ENCODE data around the gene IDH2.

Gene IDH2

GRCh38 chr15:90101130-90101968, 919 bp downstream of the IDH2 start:
- H3K9ac ChIP-seq: peak overlapping the region; percentile 19
- H3K27ac ChIP-seq: peak overlapping the region; percentile 83
- no peak for TF ChIP-seq CTCF (IDR thresholded peaks at IDR 0.05)
- H3K4me2 ChIP-seq (ENCODE audit: low read length): peak overlapping the region; percentile 88
- no peaks in the 10 kb centered on the region for H3K79me2 ChIP-seq
- peaks cover 13% of the 10 kb centered on the region for H3K4me1 ChIP-seq
- H3K4me3 ChIP-seq (ENCODE audit: low read depth, low read length): peak overlapping the region; percentile 71
- H3K9me3 ChIP-seq (ENCODE audit: control insufficient read depth, low read length): no peaks in the 10 kb centered on the region
- H3K36me3 ChIP-seq (ENCODE audit: control insufficient read depth, insufficient read depth, low read length): no peaks in the 10 kb centered on the region
- H3K27me3 ChIP-seq (ENCODE audit: control insufficient read depth, insufficient read depth, low read length): no peaks in the 10 kb centered on the region
- peak overlapping the region; percentile 70 for H2AFZ ChIP-seq

DNA sequence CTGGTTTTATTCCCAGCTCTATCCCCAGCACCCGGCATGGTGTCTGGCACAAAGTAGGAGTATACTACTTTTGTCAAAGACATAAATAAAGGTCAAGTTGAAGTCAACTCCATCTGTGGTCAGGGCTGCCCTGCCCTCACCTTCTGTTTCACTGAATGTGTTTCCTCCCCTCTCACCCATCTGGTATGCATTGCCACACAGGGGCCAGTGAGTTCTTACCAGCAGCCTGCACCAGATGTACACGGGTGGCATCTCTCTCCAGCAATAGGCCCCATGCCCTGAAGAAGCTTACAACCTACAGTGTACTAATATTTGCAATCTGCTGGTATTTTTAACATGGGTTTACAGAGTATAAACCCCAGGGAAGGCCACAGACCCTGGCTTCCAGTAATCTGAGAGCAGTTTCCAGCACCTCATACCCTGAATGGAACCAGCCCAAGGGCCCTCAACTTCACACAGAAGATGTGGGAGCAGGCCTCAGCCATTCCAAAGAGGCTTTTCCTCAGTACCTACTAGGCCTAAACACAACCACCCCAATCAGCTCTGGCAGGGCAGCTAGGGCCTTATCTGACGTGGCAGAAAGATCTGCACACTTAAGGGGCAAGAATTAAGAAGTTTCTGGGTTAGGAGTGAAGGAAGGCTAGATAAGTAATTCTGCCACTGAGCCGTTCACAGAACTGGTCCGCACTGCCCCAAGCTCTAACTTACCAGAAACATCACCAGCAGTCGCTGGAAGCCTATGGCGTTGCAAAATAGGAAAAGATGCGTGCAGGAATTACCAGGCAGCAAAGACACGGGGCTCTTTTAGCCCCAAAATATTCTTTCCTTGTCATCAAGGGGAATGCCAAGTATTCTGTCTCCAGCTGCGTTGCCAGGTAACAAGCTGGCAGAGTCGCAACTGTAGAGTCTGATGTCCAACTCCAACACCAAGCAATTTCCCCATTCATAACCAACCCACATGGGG, 2.1 kb downstream of the IDH2 start:
- H3K27me3 ChIP-seq (ENCODE audit: control insufficient read depth, insufficient read depth, low read length): no peaks in the 10 kb centered on the region
- no peak overlapping the region for H3K9ac ChIP-seq
- TF ChIP-seq CTCF (IDR thresholded peaks at IDR 0.05): no peak
- peak overlapping the region; percentile 71 for H3K4me3 ChIP-seq (ENCODE audit: low read depth, low read length)
- H3K27ac ChIP-seq: peak overlapping the region; percentile 83
- no peaks in the 10 kb centered on the region for H3K9me3 ChIP-seq (ENCODE audit: control insufficient read depth, low read length)
- H2AFZ ChIP-seq: no peak overlapping the region
- no peaks in the 10 kb centered on the region for H3K36me3 ChIP-seq (ENCODE audit: control insufficient read depth, insufficient read depth, low read length)
- peak overlapping the region; percentile 88 for H3K4me2 ChIP-seq (ENCODE audit: low read length)
- peaks cover 19% of the 10 kb centered on the region for H3K4me1 ChIP-seq
- H3K79me2 ChIP-seq: no peaks in the 10 kb centered on the region

DNA sequence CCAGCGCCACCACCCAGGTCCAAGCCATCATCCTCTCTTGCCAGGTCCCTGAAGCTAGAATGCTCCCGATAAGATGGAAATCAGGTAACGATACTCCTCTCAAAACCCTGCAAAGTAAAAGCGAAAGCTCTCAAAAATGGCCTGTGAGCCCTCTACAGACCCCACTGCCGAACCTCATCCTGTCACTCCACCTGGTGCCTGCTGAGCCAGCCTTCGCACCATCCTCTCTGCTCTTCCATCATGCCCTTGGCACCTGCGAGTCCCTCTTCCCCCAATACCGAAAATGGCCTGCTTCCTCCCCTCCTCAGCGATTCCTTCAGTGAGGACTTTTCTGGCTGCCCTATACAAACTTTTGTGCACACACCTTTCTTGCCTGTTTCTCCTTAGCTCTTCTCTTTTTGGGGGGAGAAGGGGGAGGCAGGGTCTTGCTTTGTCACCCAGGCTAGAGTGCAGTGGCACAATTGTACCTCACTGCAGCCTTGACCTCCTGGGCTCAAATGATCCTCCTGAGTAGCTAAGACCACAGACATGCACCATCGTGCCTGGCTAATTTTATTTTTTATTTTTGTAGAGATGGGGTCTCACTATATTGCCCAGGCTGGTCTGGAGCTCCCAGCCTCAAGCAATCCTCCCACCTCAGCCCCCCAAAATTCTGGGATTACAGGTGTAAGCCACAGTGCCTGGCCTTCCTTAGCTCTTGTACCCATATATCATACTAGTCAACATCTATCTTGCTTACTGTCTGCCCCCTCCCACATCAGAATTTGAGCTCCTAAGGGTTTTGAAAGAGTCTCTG, 3.0 kb downstream of the IDH2 start:
- Histone ChIP-seq H3K36me3 (ENCODE audit: control insufficient read depth, insufficient read depth, low read length) (no peaks in the 10 kb centered on the region), H3K79me2 (no peaks in the 10 kb centered on the region), H3K4me1 (peaks cover 18% of the 10 kb centered on the region), H3K4me2 (ENCODE audit: low read length) (no peak overlapping the region), H3K27me3 (ENCODE audit: control insufficient read depth, insufficient read depth, low read length) (no peaks in the 10 kb centered on the region), H3K9me3 (ENCODE audit: control insufficient read depth, low read length) (no peaks in the 10 kb centered on the region), H3K4me3 (ENCODE audit: low read depth, low read length) (no peak overlapping the region), H2AFZ (no peak overlapping the region), H3K27ac (peak overlapping the region; percentile 70), H3K9ac (no peak overlapping the region)
- TF ChIP-seq CTCF (IDR thresholded peaks at IDR 0.05): no peak

DNA sequence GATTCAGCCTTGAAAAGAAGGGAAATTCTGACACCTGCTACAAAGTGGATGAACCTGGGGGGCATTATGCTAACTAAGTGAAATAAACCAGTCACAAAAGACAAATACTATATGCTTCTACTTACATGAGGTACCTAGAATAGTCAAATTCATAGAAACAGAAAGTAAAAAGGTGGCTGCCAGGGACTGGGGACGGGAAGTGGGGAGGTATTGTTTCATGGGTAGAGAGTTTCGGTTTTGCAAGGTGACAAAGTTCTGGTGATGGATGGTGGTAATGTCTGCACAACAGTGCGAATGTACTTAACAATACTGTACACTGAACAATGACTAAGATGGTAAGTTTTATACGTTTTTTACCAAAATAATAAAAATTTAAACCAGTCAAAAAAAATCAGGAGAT, 4.8 kb downstream of the IDH2 start:
- Histone ChIP-seq H3K27me3 (ENCODE audit: control insufficient read depth, insufficient read depth, low read length) (no peaks in the 10 kb centered on the region), H3K79me2 (peaks cover 3% of the 10 kb centered on the region), H3K4me1 (peaks cover 18% of the 10 kb centered on the region), H3K9ac (no peak overlapping the region), H3K27ac (peak overlapping the region; percentile 70), H3K9me3 (ENCODE audit: control insufficient read depth, low read length) (no peaks in the 10 kb centered on the region), H3K36me3 (ENCODE audit: control insufficient read depth, insufficient read depth, low read length) (no peaks in the 10 kb centered on the region), H3K4me2 (ENCODE audit: low read length) (peak overlapping the region; percentile 37), H3K4me3 (ENCODE audit: low read depth, low read length) (peak overlapping the region; percentile 14), H2AFZ (no peak overlapping the region)
- TF ChIP-seq CTCF (IDR thresholded peaks at IDR 0.05): no peak

All from parathyroid adenoma (tissue), 2 donors.